BE2C (cell line): ENCODE results near the gene KRTAP12-4.
"Not testable (repeated sequence)": the region's sequence is repeated elsewhere in the genome, so short reads cannot be mapped to it uniquely, and the experiment has no call there.

Experiments used
- DNase-seq: peaks from one replicate; pipeline ENCODE4 v3.0.0-alpha.2; 2020
- H3K27me3 ChIP-seq: fragments of 250-450 bp; sonication (Bioruptor Pico); 2 replicates; pipeline ENCODE4 v1.5.1; 2020; ENCODE audit warnings: mild to moderate bottlenecking
- H3K36me3 ChIP-seq: fragments of 250-450 bp; sonication (Bioruptor Pico); 2 replicates; pipeline ENCODE4 v1.5.1; 2020; ENCODE audit warnings: mild to moderate bottlenecking
- H3K4me1 ChIP-seq: fragments of 250-450 bp; sonication (Bioruptor Pico); 2 replicates; pipeline ENCODE4 v1.5.1; 2020
- H3K4me3 ChIP-seq: 2 replicates; pipeline ENCODE4 v1.5.1; 2011; ENCODE audit warnings: low read depth, low read length
- H3K9me3 ChIP-seq: fragments of 250-450 bp; sonication (Bioruptor Pico); 2 replicates; pipeline ENCODE4 v1.5.1; 2020
- CTCF ChIP-seq: IDR thresholded peaks from 2 replicates; pipeline ENCODE4 v1.5.1; 2012; ENCODE audit warnings: mild to moderate bottlenecking, low read depth, low read length

The KRTAP12-4 gene

DNA sequence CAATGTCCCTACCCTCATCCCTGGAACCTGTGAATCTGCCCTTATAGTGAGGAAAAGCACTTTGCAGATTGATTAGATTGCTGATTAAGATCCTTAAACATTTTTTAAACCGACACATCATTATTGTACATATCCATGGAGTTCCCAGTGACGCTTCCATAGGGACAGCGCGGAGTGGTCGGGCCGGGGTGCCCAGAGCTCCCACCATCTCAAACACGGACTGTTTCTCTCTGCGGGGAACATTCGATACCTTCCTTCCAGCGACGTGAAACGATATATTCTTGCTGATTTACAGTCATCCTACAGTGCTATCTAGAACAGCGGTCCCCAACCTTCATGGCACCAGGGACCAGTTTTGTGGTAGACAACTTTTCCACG lies 46.6 kb upstream of the KRTAP12-4 start:
- Histone ChIP-seq H3K36me3 (no peaks in the 10 kb centered on the region), H3K27me3 (peaks cover 92% of the 10 kb centered on the region), H3K9me3 (no peaks in the 10 kb centered on the region), H3K4me1 (no peaks in the 10 kb centered on the region), H3K4me3 (no peak overlapping the region)
- no peak for DNase-seq
- TF ChIP-seq CTCF: no peak

DNA sequence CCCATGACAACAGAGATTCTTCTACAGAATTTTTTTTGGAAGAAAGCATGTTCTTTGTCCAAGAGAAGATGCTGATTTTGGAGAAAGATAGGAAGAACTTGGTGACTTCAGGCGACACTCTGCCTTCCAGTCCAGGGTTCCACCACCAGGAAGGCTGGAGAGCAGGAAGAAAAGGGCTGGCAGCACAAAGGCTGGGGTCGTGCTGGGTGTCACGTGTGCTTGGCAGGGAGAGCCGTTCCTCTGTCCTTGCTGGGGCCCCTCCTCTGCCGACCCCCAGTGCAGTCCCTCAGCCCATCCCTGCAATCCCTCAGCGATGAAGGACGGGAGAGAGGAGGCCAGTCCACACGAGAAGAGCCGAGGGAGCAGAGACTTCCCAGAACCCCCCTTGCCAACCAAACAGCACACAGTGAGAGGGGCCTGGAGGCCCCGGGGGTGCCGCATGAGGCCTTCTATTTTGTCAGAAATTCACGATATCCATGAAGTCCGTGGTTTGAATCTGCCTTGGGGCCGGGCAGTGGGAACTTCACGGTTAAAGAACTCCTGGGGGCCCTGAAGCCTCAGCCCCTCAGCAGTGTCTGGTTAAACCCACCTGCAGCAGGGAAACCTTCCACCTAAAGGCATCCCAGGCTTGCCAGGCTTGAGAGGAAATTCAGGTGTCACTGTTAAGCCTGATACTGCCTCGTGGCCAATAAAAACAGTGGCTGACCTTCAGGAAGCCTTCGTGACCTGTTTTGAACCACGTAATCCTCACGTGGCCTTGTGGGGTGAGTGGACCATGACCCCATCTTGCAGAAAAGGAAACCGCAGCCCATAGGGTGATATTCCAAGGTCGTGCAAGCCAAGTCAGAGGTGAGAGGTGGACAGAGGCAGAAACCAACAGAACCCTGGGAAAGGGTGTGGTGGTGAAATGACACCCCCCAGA lies 45.9 kb upstream of the KRTAP12-4 start:
- Histone ChIP-seq H3K4me1 (no peaks in the 10 kb centered on the region), H3K36me3 (no peaks in the 10 kb centered on the region), H3K4me3 (no peak overlapping the region), H3K27me3 (peaks cover 96% of the 10 kb centered on the region), H3K9me3 (no peaks in the 10 kb centered on the region)
- no peak for TF ChIP-seq CTCF
- no peak for DNase-seq

DNA sequence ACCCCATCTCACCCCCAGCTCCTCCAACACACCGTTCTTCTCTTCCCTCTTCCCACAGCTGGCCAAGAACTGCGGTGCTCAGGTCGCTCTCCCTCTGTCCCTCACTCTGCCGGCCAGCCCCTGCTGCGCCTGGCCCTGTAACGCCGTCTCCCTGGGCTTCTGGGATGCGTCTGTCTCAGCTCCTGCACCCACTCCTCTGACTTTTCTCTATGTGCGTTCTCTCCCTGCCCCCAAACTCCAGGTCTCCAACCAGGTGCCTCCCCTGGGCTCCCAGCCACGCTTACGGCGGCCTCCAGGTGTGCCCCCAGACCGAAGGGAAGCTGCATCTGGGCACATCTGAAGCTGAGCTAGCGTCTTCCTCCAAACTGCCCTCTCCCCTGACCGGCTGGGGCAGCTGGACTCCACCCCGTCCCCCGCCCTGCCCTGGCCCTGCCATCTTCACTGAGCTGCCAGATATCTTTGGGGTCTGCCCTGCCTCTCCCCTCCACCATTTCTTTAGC lies 45.1 kb upstream of the KRTAP12-4 start:
- H3K27me3 ChIP-seq: peaks cover 100% of the 10 kb centered on the region
- H3K4me1 ChIP-seq: no peaks in the 10 kb centered on the region
- no peak for TF ChIP-seq CTCF
- DNase-seq: no peak
- H3K4me3 ChIP-seq: no peak overlapping the region
- H3K9me3 ChIP-seq: no peaks in the 10 kb centered on the region
- H3K36me3 ChIP-seq: no peaks in the 10 kb centered on the region

- Histone ChIP-seq H3K27me3 (peaks cover 96% of the 10 kb centered on the region), H3K4me1 (no peaks in the 10 kb centered on the region), H3K9me3 (no peaks in the 10 kb centered on the region), H3K4me3 (no peak overlapping the region), H3K36me3 (no peaks in the 10 kb centered on the region)
- TF ChIP-seq CTCF: no peak
- no peak for DNase-seq
These were observed 43.6 kb upstream of the KRTAP12-4 start for GRCh38 chr21:44697811-44698734.

DNA sequence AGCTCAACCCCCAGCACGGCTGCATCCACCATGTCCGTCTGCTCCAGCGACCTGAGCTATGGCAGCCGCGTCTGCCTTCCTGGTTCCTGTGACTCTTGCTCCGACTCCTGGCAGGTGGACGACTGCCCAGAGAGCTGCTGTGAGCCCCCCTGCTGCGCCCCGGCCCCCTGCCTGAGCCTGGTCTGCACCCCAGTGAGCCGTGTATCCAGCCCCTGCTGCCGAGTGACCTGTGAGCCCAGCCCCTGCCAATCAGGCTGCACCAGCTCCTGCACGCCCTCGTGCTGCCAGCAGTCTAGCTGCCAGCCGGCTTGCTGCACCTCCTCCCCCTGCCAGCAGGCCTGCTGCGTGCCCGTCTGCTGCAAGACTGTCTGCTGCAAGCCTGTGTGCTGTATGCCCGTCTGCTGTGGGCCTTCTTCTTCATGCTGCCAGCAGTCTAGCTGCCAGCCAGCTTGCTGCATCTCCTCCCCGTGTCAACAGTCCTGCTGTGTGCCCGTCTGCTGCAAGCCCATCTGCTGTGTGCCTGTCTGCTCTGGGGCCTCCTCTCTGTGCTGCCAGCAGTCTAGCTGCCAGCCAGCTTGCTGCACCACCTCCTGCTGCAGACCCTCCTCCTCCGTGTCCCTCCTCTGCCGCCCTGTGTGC lies 42.8 kb upstream of the KRTAP12-4 start, which contains the start of gene KRTAP10-12:
Gene KRTAP10-12 (plus strand): TSS at position 1 of the 639 bp plus-strand sequence. CDS start 30 bp downstream, at position 31.
- not testable (repeated sequence) for DNase-seq, H3K4me1 ChIP-seq, H3K4me3 ChIP-seq

GRCh38 chr21:44696572-44696971 lies 42.1 kb upstream of the KRTAP12-4 start:
- TF ChIP-seq CTCF: no peak
- H3K4me1 ChIP-seq: no peaks in the 10 kb centered on the region
- no peak overlapping the region for H3K4me3 ChIP-seq
- H3K9me3 ChIP-seq: no peaks in the 10 kb centered on the region
- no peaks in the 10 kb centered on the region for H3K36me3 ChIP-seq
- peaks cover 81% of the 10 kb centered on the region for H3K27me3 ChIP-seq
- no peak for DNase-seq

More for the DNA sequence above, 42.8 kb upstream of the KRTAP12-4 start, which contains the start of gene KRTAP10-12:
- not testable (repeated sequence) for H3K36me3 ChIP-seq, H3K9me3 ChIP-seq
- peaks cover 88% of the 10 kb centered on the region for H3K27me3 ChIP-seq
